Pancreas (tissue), 10 donors: ENCODE measurements around the gene STAT3. TPM values are rescaled to one million over a fixed set of nuclear protein-coding genes. Genes with fewer than 3 reads are reported as not detected.
A peak's percentile ranks its signal among the peaks of the same experiment; 100 is the strongest.
"Not testable (repeated sequence)": the region's sequence is repeated elsewhere in the genome, so short reads cannot be mapped to it uniquely, and the experiment has no call there.

Experiments used
- ATAC-seq, 4 donors: fragments of 200-7000 bp; cut with Tn5 transposase; one replicate each; pipeline versions ENCODE4 v1.8.0 to v1.9.1; 2020; ENCODE audit warnings: mild to moderate bottlenecking in 4 of 4, moderate library complexity in 4 of 4
- DNase-seq, 6 donors: peaks; one replicate each; pipeline ENCODE4 v3.0.0-alpha.2; 2020
- FAIRE-seq: peaks from 2 replicates; lab custom pipeline; 2012; peaks lifted over from hg19 to GRCh38; lab: Jason Lieb, UNC
- H3K27ac ChIP-seq, 4 donors: fragments of 200-600 bp; sonication (generic); 1 replicate in 3 of 4; 2 replicates in 1 of 4; pipeline versions ENCODE4 v1.5.0 to v1.8.0; 2020
- H3K27me3 ChIP-seq, 4 donors: fragments of 200-600 bp; one replicate each; pipeline ENCODE4 v1.8.0; 2021
- H3K36me3 ChIP-seq, 3 donors: fragments of 200-600 bp; sonication (generic) in 1 of 3; one replicate each; pipeline versions ENCODE4 v1.5.0 to v1.8.0; 2020 to 2021
- H3K4me1 ChIP-seq, 3 donors: fragments of 200-600 bp; one replicate each; pipeline ENCODE4 v1.8.0; 2021
- H3K4me3 ChIP-seq, 4 donors: fragments of 200-600 bp; sonication (generic) in 2 of 4; one replicate each; pipeline versions ENCODE4 v1.5.0 to v1.8.0; 2020 to 2021
- H3K9me3 ChIP-seq, 4 donors: fragments of 200-600 bp; one replicate each; pipeline ENCODE4 v1.8.0; 2021
- CTCF ChIP-seq, 4 donors: fragments of 200-600 bp; sonication (generic) in 3 of 4; IDR thresholded peaks; one replicate each; pipeline versions ENCODE4 v1.5.0 to v1.8.0; 2021; ENCODE audit warnings: antibody characterized with exemption in 4 of 4
- WGBS, 2 donors: extraction: QIAGEN DNeasy Blood & Tissue Kit; methylation state at CpG; one replicate each; pipeline ENCODE4 v1.1.7; 2013; 5-methylcytosine and 5-hydroxymethylcytosine counted together
- intact Hi-C, 3 donors: fragments of 100-400 bp; cut with DNase I; formaldehyde crosslinking; loops; one replicate each; pipeline versions ENCODE4 v1.11.1 to v1.14.2; 2022
- polyA plus RNA-seq, 2 donors: library from polyadenylated mRNA; stranded (reverse); fragments of 200-250 nt; gene quantifications; one replicate each; pipeline ENCODE4 v1.2.3, GENCODE V29; 2013
- total RNA-seq, 6 donors: library from RNA; stranded (reverse); fragmentation: NEBNext Ultra II Directional in 4 of 6; extraction: Animal tissue kit (Norgen Biotek cat#: 25700) in 4 of 6; gene quantifications; one replicate each; pipeline versions ENCODE4 v1.2.1 to v1.2.4, GENCODE V29; 2021 to 2023
- donor health status: healthy with polysubstance abuse.
- donor health status: DM: no; HTN: no; CAD: no; lungs with moderate emphysema.
- donor health status: DM: no; HTN: no; CAD: no.
- donor health status: control.
- donor health status: control.
- donor health status: Bipolar disorder and iron deficiency.
- donor health status: DM: yes; HTN: yes; CAD: no.
- donor health status: DM: no; HTN: no; CAD: no.
- donor health status: DM: no; HTN: no; CAD: no.
- donor health status: DM: yes; HTN: yes; CAD: no.

STAT3 gene
- total and polyA plus RNA-seq, 8 donors = 37.9 to 127 (median 70.6) TPM

- Histone ChIP-seq H3K4me1 (no peaks in the 10 kb centered on the region), H3K27me3 (no peaks in the 10 kb centered on the region), H3K27ac (peak overlapping the region; percentile 11 to 57 (median 50)), H3K36me3 (no peaks in the 10 kb centered on the region), H3K9me3 (no peaks in the 10 kb centered on the region), H3K4me3 (peak overlapping the region; percentile 50 to 54 (median 51))
- 1% methylated on average over 36 to 43 of the region's 44 CpGs for WGBS, 2 donors
- FAIRE-seq (no peak), ATAC-seq (peak; percentile 47 to 64 (median 58)), DNase-seq (peak in 4 of 6 donors; percentile 46 to 82 (median 62))
- no peak for TF ChIP-seq CTCF (IDR thresholded peaks at IDR 0.05)
- intact Hi-C loops = loop anchor here in 1 of 3 donors (5.0 kb wide), 1 partner anchor 95 kb away; no protein-coding TSS in a partner anchor
Observed at GRCh38 chr17:42422412-42422957, 34.2 kb upstream of the STAT3 start.

GRCh38 chr17:42421507-42422338 is 33.5 kb upstream of the STAT3 start:
- H3K4me3 ChIP-seq = peak overlapping the region; percentile 50 to 54 (median 51)
- peak overlapping the region in 2 of 4 donors; percentile 11 to 57 for H3K27ac ChIP-seq
- H3K36me3 ChIP-seq = no peaks in the 10 kb centered on the region
- TF ChIP-seq CTCF (IDR thresholded peaks at IDR 0.05) = no peak
- no peaks in the 10 kb centered on the region for H3K9me3 ChIP-seq
- H3K27me3 ChIP-seq = no peaks in the 10 kb centered on the region
- DNase-seq (peak in 4 of 6 donors; percentile 26 to 75 (median 52)), FAIRE-seq (no peak), ATAC-seq (peak in 3 of 4 donors; percentile 7 to 11 (median 9))
- no peaks in the 10 kb centered on the region for H3K4me1 ChIP-seq
- WGBS, 2 donors = 36 to 41% methylated on average over 39 to 59 of the region's 59 CpGs
- intact Hi-C loops = loop anchor here in 1 of 3 donors (5.0 kb wide), 1 partner anchor 96 kb away; no protein-coding TSS in a partner anchor

- H3K9me3 ChIP-seq = no peaks in the 10 kb centered on the region
- H3K27ac ChIP-seq = no peak overlapping the region
- no peaks in the 10 kb centered on the region for H3K4me1 ChIP-seq
- no peak for ATAC-seq
- peak overlapping the region in 2 of 4 donors; percentile 52 to 54 for H3K4me3 ChIP-seq
- WGBS, 2 donors = 65 to 75% methylated on average over 6 of the region's 6 CpGs
- no peaks in the 10 kb centered on the region for H3K27me3 ChIP-seq
- no peak for TF ChIP-seq CTCF (IDR thresholded peaks at IDR 0.05)
- intact Hi-C loops = loop anchor here in 1 of 3 donors (5.0 kb wide), 1 partner anchor 96 kb away; no protein-coding TSS in a partner anchor
- FAIRE-seq = no peak
- DNase-seq = no peak
- no peaks in the 10 kb centered on the region for H3K36me3 ChIP-seq
Observed at GRCh38 chr17:42421136-42421506, 32.9 kb upstream of the STAT3 start.

- H3K27me3 ChIP-seq, H3K4me1 ChIP-seq, ATAC-seq, H3K4me3 ChIP-seq, H3K9me3 ChIP-seq, H3K36me3 ChIP-seq, H3K27ac ChIP-seq, FAIRE-seq, DNase-seq, intact Hi-C loops: not testable (repeated sequence)
- WGBS, 2 donors = 86 to 96% methylated on average over 5 of the region's 5 CpGs
Observed at GRCh38 chr17:42417981-42418380, 29.7 kb upstream of the STAT3 start.

- Histone ChIP-seq H3K4me3 (no peak overlapping the region), H3K4me1 (no peaks in the 10 kb centered on the region), H3K36me3 (no peaks in the 10 kb centered on the region), H3K27ac (no peak overlapping the region), H3K9me3 (no peaks in the 10 kb centered on the region), H3K27me3 (no peaks in the 10 kb centered on the region)
- DNase-seq = no peak
- no peak for FAIRE-seq
- intact Hi-C loops = no loop called here
- no peak for TF ChIP-seq CTCF (IDR thresholded peaks at IDR 0.05)
- ATAC-seq = no peak
- WGBS, 2 donors = 77 to 81% methylated on average over 6 to 7 of the region's 7 CpGs
Observed at GRCh38 chr17:42414704-42415409, 26.6 kb upstream of the STAT3 start.
